GM18873 (cell line): Measurements from ENCODE around the gene SPATA3.
"Not testable (repeated sequence)": the region's sequence is repeated elsewhere in the genome, so short reads cannot be mapped to it uniquely, and the experiment has no call there.

Source experiments
- ATAC-seq: cut with Tn5 transposase; IDR thresholded peaks from one replicate; pipeline ENCODE4 v1.9.1; 2021; ENCODE audit warnings: mild to moderate bottlenecking, moderate library complexity, moderate number of reproducible peaks; ENCODE audit not compliant: unreplicated experiment, low FRiP score

The SPATA3 gene

DNA sequence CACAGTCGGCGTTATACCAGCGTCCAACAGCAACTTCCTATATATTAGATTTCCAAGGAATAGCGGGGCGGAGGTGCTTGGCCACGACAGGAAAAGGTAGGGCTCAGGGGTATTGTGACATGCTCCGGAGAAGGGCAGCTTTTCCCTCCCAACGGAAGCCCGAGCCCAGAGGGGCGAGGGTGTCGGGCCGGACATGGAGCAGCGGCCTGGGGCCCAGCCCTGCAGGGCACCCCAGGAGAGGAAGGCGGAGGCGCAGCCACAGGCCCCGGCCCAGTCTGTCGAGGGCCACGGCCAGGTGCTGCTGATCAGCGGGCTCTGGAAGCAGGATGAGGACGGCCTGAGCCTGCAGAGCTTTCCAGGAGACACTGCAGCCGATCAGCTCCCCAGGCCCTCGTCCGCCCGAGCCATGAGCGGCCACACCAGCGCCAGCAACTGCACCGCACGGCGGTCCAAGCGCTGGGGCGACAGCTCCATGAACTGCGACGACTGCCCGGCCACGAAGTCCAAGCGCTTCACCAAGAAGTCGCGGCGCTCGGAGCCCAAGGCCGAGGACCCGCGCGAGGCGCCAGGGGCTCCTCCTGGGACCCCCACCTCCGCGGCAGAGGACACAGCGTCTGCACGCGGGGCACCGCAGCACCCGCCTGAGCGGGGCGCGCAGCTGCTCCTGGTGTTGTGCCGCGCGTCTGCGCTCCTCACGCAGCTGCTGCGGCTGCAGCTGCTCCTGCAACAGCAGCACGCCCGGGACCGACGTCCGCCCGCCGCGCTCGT is 5.6 kb upstream of the SPATA3 start:
- ATAC-seq: no peak

DNA sequence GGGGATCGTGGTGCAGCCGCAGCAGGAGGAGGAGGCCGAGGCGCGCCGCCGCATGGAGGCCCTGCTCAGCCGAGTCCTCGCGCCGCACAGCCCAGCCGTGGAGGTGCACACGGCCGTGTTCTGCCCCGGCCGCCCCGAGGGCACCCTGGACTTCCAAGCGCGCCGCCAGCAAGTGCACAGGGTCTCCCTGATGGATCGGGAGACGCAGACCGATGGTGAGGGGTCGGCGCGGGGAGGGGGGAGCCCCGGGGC is 5.1 kb upstream of the SPATA3 start:
- ATAC-seq: no peak

DNA sequence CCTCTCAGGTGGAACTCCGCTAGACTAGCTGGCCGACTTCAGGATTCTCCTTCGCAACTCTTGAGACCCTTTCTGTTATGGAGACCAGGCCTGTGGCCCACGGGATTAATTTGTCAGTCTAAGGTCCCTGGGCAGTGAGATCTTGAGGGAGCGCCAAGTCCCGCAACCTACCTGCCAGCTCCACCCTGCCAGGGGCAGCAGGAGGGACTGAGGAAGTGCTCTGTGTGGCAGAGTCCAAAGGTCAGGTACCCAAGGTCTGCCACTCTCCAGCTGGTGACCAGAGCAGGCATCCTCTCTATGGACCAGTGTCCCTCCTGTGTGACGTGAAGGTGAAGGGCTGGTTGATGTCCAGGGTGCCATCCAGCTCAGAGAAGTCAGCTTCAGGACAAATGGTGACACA is 4.3 kb upstream of the SPATA3 start:
- no peak for ATAC-seq

DNA sequence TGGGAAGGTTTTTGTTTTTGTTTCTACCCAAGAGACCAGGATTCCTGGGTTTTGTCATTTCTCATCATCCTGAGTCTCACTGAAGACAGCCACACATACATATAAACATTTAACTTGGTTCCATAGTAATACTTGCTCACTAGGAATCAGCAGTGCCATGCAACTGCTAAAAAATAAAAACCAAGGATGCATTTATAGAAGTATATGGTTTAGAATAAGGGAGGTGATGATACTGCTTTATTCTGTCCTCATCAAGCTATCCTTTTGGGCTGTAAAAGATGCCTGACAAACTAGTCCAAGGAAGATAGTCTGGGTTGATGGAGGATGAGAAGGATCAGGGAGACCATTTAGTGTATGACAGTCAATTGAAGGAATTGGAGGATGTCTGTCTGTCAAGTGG is 740 bp downstream of the SPATA3 start:
- no peak for ATAC-seq

DNA sequence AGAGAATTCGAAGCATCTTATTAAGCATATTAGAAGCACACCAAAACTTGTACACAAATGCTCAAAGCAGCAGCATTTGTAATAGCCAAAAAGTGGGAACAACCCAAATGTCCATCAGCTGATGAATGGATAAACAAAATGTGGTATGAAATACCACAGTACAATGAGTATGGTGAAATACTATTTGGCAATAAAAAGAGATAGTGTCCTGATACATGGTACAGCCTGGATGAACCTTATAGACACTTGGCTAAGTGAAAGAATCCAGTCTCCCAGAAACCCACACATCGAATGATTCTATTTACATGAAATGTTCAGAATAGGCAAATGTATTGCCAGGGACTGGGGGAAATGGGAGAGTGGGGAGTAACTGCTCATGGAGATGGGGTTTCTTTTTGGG is 3.0 kb downstream of the SPATA3 start:
- ATAC-seq: no peak

DNA sequence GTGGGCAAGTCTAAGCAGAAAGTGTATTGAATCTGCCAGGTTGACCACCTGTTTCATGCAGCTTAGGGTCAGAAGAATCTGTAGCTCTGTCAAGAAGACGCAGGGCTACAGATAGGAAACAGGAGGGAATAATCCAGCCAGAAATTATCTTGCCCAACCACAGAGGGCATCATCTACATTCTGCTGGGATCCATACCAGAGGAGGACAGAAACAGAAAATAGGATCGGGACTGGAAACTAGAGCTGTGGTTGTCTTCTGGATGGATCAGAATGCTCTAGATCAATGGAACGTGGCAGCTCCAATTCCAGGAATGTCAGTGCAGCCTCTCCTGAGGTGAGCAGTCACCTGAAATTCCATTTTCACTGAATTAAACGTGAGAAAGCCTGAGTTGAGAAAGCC is 3.6 kb downstream of the SPATA3 start:
- ATAC-seq: no peak

DNA sequence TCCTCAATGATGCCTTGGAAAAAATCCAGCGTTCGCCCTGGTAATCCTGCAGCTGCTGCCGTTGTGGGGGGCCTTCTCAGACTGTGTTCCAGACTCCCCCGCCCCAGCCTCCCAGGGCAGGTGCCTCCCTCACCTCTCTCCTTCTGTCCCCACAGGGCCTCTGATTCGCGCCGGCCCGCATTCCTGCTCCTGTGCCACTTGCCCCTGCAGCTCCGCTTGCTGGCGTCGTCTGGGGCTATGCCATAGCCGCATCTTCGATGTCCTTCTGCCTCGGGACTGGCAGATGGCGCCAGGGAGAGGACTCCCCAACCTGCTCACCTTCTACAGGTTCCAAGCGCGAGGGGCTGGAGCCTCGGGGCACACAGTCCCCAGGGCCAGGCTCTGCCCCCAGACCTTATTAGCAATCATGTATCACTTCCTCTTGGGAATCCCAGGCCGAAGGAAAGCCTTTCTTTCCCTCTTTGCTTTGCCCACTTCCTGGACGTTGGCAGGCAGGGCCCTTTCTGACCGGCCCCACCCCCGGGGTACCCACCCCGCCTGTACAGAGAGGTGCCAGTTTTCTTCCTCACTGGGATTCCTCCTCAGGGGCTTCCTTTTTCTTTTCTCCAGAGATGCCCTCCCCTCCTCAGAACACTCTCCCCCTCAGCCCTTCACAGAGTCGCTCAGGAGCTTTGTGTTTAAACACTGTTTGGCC is 4.4 kb downstream of the SPATA3 start:
- ATAC-seq: no peak

DNA sequence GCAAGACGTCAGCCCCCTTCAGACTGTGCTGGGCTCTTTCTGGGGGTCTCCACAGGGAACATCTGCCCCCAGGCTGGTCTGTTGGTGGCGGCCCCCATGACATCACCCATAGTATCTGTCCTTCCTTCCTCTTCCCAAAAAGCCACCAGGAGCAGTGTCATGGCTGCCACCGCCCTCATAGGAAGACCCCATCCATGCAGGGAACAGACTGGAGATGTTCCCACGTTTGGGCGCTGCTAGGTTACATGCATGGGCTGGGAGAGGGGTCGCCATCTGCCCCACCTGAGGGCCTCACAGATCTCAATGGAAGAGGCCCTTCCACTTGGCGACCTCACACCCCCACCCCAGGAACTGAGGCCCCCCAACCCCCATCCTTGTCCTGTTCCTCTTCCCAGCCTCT is 5.1 kb downstream of the SPATA3 start:
- ATAC-seq: no peak

DNA sequence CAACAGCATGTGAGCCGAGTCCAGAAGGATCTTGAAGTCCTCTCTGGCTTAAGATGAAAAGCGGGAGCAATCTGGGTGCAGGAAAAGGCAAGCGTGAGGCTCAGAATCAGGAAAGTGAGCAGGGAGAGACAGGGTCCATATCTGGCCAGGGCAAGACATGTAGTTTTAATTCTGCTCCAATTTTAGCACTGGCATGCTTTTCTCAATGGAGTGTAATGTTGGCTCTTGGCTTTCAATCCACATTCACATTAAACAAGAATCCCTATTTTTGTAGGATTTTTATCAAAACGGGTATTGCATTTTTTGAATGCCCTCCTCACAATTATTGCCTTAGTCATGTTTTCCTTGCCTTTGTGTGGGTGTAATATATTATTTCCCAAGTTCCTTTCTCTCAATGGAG is 6.0 kb downstream of the SPATA3 start:
- no peak for ATAC-seq

DNA sequence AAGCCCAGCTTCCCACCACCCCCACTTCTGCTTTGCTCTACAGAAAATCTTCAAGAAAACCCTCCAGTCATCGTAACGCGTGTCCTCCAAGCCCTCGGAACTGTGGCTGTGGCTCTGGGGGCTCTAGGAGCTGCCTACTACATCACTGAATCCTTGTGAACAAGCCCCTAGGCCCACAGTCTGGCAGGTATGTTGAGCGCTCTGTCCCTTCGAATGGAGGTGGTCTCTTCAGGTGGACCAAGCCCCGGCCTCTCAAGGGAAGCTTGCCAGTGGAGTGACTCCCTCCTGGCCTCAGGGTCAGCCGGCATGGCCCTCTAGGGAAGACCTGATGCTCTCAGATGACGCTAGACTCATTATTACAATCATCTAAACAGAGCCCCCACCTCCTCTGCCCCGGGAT is 6.7 kb downstream of the SPATA3 start:
- no peak for ATAC-seq

DNA sequence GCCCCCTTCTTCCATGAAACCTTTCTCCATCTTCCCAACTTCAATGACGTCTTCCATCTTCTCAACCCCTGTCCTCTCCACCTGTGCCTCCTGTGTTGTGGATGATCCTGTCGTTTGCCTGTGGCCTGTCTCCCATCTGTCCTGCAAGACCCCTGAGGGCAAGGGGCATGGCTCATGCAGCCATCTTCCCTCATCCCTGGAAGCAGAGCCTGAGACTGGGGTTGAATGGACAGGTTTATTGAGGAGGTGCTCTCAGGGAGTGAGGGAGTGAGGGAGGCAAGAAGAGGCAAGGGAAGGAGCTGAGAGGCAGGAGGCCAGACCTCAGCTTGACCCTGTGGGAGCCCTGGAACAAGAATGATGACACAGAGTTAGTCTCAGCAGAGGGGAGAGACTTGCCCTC is 7.3 kb downstream of the SPATA3 start:
- no peak for ATAC-seq

DNA sequence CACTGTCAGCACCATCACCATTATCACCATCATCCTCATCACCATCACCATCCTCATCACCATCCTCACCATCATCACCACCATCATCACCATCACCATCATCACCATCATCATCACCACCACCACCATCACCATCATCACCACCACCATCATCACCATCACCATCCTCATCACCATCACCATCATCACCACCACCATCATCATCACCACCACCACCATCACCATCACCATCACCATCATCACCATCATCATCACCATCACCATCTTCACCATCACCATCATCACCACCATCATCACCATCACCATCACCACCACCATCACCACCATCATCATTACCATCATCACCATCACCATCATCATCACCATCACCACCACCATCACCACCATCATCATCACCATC is 9.0 kb downstream of the SPATA3 start:
- ATAC-seq: not testable (repeated sequence)

DNA sequence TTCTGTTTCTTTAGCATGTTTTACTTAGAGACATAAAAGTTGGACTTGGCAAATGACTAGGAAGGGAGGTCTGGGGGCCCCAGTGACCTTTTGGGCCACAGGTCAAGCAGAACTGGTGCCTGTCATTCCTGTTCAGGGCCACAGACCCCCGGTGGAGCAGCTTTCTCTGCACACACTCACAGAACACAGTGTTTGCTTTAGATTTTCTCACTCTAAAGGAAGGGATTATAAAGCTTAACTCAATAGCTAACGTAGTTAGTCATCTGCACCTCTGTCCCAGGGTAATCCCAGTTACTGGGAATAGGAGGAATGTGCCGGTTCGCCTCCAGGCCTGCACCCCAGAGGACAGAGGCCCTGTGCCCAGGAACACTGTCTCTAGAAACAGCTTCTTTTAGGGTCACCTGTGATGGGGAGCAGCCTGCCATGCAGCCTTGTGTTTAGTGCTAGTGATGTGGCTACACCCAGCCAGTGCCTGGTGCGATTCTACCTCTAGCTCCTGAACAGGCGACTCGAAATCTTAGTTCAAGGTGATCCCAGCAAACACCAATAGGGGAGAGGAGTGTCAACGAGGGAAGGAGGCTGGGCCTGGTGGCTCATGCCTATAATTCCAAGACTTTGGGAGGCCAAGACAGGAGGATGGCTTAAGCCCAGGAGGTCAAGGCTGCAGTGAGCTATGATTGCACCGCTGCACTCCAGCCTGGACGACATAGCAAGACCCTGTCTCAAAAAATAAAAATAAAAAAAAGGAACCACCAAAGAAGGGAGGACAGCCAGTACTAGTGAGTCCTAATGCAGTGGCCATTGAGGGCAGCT is 11.6 kb downstream of the SPATA3 start:
- no peak for ATAC-seq

DNA sequence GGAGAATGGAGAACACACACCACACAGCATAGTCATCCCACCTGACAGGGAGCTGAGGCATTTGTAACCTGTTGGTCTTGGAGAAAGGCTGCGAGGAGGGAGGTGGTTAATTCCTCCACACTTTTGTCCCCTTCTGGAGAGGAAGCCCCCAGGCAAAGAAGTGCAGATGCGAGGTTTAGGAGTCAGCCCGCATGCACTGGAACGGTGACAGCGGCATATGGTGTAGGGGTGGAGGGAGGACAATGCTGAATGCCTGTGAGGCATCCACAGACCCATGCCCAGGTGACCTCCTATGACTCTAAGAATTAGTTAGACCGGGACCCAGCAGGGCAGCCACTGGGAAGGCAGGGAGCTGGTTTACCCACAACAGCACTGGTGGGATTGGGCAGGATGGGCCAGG is 12.2 kb downstream of the SPATA3 start:
- no peak for ATAC-seq

DNA sequence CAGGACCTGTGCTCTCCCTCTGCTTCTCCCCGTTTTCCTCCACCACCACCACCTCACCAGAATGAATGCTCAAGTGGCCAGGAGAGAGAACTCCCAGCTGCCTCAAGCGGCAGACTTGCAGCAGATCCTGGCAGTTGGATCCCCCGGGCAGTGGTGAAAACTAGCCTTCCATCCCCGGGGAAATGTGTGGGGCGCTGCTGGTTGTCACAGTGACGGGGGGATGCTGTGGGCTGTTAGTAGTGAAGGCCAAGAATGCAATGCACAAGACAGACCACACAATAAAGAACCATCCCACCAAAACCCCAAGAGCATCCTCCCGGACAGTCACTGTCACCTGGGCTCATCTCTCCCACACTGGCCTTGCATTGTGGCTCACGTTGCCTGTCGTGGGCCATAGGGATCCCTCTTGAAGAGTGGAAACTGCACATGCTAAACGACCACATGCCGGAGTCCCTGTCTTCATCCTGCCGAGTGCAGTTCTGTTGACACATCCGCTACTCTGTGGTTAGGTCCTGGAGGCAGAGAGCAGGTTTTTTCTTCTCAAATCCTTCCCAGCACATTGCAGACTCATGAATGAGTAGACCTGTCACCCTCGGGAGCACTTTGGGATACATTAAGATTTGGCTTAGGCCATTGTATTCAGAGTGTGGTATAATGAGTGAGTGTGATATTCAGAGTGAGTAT is 13.5 kb downstream of the SPATA3 start:
- no peak for ATAC-seq

DNA sequence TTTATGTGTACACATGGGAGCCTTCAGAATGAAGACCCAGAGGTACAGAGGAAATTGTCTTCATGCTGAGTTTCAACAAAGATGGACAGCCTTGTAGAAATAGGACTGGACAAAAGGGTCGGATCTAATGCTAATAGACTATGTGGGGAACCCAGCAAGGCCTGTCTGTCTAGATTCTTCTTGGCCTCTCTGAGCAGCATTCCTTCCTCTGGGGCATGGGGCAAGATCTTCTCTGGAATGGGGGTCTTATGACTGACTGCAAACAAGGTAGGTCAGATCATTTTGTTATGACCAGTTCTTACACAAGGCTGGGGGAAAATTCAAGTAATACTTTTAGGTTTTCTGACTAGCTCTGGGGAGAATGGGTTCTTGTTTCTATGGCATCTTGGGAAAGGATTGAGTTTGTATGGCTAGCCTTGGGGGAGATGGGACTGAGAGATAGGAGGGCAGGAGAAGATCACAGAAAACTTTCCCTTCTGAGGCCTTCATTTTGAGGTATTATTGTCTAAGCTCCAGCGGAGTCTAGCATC is 14.3 kb downstream of the SPATA3 start:
- no peak for ATAC-seq

DNA sequence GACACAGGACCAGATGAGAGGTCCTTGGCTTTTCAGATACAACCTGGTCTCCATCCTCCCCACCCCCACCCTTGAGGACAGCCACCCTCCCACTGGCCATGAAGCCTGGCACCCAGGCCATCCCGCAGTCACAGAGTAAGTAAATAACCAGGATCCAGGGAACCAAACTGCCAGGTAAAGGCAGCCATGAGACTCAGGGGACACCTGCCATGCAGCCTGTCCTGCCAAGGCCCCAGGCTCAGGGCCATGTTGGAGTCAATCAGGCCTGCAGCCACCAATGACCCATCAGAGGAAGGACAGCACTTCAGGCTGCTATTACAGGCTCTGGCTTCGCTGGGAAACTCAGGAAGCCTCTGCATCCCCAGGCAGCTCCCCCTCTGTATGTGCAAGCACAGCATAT is 15.6 kb downstream of the SPATA3 start:
- ATAC-seq: no peak

DNA sequence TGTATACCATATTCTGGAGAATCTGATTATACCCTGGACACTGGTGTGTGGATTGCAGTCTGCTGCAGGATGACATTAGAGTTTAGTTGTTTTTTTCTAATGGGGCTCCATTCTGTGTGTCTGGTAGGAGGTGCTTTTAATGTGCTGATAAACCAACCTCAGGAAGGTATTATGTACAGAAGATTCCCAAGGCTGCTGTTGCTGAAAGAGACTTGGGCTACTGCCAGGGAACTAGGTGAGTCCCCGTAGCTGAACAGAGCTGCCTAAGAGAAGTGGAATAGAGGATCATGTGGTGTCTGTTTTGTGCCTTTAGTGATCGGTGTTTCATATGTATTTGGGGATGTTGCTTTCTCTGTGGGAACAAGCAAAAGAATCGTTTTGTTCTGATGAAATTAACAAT is 16.5 kb downstream of the SPATA3 start:
- no peak for ATAC-seq

DNA sequence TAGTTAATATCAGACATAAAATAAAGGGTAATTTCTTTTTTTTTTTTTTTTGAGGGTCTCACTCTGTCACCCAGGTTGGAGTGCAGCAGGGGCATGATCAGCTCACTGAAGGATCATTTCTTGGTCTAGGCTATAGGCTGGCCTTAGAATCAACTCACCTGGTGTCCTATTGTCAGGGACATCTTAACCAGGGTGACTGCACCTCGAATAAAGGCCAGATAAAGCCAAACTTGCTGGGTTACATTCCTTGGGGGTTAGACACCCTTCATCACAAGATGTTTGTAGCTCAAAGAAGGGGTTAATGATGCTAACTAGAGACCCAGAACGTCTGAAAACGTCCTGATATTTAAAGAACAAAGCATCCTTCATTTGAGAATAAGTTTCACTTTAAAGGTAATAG is 17.9 kb downstream of the SPATA3 start:
- ATAC-seq: no peak

DNA sequence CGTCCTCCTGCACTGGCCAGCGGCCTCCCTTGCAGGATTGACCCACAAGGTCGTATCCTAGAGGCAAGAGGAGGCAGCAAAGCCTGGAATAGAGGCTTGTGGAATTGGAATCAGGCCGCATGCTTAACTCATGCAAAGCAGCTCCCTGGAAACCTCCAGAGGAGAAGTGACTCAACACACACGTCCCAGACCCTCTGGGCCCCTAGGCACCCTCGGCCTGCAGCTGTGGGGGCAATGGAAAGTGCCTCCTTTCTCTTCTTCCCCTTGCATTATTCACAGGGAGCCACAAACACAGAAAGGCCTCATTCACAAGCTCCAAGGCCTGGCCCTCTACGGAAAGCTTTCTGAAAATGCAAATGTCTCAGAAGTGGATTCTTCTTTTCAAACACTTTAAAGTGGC is 19.6 kb downstream of the SPATA3 start:
- no peak for ATAC-seq

DNA sequence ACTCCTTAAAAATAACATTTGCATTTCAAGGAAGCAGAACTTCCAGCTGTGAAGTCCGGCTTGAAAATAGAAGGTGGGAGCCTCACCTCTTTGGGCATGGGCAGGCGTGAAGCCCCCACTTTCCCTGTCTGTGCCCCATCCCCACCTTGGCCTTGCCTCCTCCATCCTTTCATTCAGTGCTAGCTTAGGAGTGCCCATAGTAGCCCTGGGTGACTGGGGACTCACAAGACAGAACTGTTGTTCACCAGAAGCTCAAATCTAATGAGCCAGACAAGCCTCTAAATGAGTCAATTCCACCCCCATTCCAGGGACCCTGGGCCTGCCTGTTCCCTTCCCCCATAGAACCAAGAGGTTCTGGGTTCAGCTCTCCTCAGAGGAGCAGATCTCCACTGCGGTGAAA is 20.0 kb downstream of the SPATA3 start:
- ATAC-seq: no peak
